HFF-Myc (cell line): ENCODE measurements around the gene NISCH.
A peak's percentile ranks its signal among the peaks of the same experiment; 100 is the strongest.

Experiments
- DNase-seq: peaks from one replicate; pipeline ENCODE4 v3.0.0-alpha.2; 2011; ENCODE audit warnings: low read depth; ENCODE audit errors: extremely low read depth
- H3K4me3 ChIP-seq: replicated peaks from 2 replicates; pipeline ENCODE4 v1.5.1; 2011; ENCODE audit warnings: low read depth, mild to moderate bottlenecking, control low read depth, low read length
- TF ChIP-seq, protein P1 (sequence below): IDR thresholded peaks from 2 replicates; pipeline ENCODE4 v1.5.1; 2012; ENCODE audit warnings: mild to moderate bottlenecking, low read depth, low read length, control low read depth; ENCODE audit errors: missing control alignments

NISCH gene

DNA sequence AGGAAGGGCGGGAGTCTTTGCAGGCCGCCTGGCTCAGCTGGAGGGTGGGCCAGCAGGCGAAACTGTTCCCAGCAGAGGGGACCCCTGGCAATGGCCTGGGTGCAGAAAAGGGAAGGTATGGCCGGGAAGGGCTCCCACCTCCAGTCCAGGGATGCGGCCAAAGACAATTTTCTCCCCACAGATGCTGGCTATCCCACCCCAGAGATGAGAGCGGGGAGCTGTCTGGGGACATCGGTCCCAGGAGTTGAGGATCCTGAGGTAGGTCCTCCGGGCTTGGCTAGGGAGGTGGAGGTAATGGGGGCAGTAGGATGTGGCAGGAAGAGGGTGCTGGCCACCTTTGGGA, 12.2 kb upstream of the NISCH start:
- H3K4me3 ChIP-seq: no peak overlapping the region
- TF ChIP-seq, protein P1, sequence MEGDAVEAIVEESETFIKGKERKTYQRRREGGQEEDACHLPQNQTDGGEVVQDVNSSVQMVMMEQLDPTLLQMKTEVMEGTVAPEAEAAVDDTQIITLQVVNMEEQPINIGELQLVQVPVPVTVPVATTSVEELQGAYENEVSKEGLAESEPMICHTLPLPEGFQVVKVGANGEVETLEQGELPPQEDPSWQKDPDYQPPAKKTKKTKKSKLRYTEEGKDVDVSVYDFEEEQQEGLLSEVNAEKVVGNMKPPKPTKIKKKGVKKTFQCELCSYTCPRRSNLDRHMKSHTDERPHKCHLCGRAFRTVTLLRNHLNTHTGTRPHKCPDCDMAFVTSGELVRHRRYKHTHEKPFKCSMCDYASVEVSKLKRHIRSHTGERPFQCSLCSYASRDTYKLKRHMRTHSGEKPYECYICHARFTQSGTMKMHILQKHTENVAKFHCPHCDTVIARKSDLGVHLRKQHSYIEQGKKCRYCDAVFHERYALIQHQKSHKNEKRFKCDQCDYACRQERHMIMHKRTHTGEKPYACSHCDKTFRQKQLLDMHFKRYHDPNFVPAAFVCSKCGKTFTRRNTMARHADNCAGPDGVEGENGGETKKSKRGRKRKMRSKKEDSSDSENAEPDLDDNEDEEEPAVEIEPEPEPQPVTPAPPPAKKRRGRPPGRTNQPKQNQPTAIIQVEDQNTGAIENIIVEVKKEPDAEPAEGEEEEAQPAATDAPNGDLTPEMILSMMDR: no peak
- DNase-seq: no peak

DNA sequence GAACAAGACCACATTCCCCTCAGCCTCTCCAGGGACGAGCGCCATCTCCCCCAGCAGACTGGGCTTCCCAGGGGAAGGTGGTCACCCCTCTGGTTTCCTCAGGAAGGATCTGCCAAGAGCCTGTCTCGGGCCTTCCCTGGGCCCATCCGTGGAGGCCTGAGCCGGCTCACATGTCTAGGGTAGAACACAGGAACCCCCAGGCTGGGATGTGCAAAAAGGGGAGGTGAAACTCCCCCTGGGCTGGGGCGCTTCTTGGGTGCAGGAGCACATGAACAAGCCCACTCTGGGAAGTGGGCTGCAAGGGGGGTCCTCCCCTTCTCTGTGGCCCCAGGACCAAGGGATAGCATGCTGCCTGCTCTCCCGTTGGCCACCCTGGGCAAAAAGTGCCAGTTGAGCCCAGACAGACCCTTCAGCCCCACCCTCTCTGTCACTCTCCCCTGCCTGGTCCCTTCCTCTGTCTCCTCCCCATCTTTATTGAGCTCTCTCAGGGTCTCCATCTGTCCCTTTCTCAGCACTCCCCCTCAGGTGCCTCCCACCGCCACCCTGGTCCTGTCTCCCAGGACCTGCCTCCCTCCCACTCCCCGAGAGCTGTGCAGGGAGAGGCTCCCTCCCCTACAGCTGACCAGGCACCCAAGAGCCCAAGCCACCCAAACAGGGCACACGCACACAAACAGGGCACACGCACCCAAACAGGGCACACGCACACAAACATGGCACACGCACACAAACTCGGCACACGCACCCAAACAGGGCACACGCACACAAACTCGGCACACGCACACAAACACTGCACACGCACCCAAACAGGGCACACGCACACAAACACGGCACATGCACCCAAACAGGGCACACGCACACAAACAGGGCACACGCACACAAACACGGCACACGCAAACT, 11.4 kb upstream of the NISCH start:
- H3K4me3 ChIP-seq: no peak overlapping the region
- TF ChIP-seq, protein P1: no peak
- no peak for DNase-seq

DNA sequence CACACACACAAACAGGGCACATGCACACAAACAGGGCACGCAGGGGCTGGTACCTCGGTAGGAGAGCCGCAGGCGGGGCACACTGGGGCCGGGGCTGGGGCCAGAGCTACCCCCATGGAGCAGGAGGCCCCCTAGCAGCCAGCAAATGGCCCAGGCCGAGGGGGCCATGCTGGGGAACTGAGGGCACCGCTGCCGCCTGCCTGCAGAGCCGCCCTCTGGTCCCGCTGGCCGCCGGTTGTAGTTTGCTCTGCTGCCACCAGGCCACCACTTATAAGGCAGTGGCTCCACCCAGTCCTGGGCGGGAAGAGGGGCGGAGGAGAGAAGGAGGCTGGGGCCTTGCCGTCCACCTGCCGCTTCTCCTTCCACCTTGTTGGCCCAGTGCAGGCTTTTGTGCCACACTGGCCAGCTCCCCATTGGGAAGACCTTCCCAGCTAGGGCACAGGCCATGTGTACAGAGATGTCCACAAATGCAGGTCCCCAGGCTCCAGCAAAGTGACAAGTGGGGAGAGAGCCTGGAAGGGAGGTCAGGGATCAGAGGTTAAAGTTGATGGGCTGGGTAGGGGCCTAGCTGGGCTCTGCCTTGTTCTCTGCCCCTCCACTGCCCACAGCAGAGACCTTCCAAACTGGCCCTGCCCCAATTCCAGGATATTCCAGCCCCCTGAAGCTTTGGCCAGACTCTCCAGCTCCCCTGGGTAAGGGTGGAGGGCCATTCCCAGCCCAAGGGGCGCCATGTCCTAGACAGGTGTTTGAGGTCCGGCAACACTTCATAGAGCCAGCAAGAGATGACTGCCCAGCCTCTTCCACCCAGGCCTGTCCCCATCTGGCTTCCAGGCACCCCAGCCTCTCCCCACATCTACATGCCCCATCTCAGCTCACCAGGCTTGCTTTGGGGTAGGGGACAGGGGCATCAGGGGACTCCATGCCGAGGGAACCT, 10.3 kb upstream of the NISCH start, which contains the start of gene SEMA3G:
Gene SEMA3G (minus strand): TSS at position 244 of the 934 bp plus-strand sequence. CDS start 76 bp downstream, at position 168.
- H3K4me3 ChIP-seq: no peak within 1 kb of the TSS
- no peak for DNase-seq
- TF ChIP-seq, protein P1: no peak

DNA sequence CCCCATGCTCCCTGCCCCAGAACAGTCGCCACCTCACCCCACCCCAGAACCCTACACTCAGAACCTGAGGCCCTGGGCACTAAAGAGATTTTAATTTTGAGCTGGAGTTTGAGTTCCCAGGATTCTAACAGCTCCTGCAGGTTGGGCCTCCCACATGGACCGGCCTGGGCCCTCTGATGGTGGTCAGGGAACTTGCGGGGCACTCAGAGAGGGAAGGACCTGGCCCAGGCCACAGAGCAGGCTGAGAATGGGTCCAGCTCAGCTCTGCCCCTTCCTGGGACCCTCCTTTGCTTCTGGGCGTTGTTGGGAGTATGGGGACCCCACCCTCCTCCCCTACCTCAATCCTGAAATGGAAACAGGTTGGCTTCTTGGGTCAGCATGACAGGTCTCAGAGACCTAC, 9.4 kb upstream of the NISCH start:
- TF ChIP-seq, protein P1: no peak
- no peak overlapping the region for H3K4me3 ChIP-seq
- DNase-seq: no peak

DNA sequence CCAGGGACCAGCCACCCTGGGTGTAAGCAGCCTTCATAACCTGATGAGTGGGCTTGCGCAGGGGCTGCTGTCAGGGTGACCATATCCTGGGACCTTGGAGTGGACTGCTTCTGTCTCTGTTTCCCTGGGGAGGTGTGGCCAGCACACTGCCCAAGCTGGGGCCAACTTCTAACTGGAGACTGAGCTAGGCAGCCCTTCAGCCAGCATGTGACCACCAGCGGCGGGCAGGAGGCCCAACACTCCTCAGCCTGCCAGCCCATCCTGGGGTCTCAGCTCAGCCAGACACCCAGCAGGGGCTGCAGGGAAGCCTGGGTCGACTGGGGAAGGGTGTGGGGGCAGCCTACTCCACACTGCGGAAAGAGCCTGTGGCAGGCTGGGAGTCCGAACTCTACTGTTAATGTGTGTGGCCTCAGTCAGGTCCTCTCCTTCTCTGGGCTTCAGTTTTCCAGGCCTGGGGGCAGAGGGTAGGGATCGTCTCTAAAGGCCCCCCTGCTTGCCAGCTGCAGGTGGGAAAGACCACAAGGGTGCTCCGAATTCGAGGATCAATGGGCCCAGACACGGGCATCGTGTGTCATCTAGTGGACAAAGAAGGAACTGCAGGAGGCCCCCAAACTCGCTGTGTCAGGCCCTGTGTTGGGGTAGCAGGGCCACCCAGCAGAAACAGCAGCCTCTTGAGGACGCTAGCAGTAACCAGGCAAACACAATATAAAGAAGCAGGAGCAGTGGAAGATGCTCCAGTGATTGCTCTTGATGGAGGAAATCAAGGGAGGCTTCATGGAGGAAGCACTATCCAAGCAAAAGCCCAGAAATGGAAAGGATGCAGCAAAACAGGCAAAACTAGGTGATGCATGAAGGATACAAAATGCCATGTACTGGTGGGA, 8.5 kb upstream of the NISCH start:
- TF ChIP-seq, protein P1: peak; percentile 100
- no peak overlapping the region for H3K4me3 ChIP-seq
- DNase-seq: no peak
